Right kidney (tissue), 1 donor: Measurements from ENCODE around the gene TNFRSF11A.

Experiments used
- DNase-seq: peaks from one replicate; pipeline ENCODE4 v3.0.0-alpha.2; 2016

The TNFRSF11A gene

GRCh38 chr18:62325806-62326645 lies 916 bp downstream of the TNFRSF11A start:
- DNase-seq, result peak; percentile 71

GRCh38 chr18:62326646-62327348 lies 1.7 kb downstream of the TNFRSF11A start:
- DNase-seq, result no peak

- no peak for DNase-seq
These were observed 2.9 kb downstream of the TNFRSF11A start for GRCh38 chr18:62327977-62328376.

GRCh38 chr18:62328586-62329525 lies 3.7 kb downstream of the TNFRSF11A start:
- no peak for DNase-seq

- DNase-seq, result no peak
These were observed 4.8 kb downstream of the TNFRSF11A start for GRCh38 chr18:62329691-62330454.

GRCh38 chr18:62330650-62331049 lies 5.5 kb downstream of the TNFRSF11A start:
- DNase-seq, result no peak

GRCh38 chr18:62331581-62332356 lies 6.7 kb downstream of the TNFRSF11A start:
- no peak for DNase-seq

- no peak for DNase-seq
These were observed 7.3 kb downstream of the TNFRSF11A start for GRCh38 chr18:62332431-62332830.

GRCh38 chr18:62332964-62333695 lies 8.0 kb downstream of the TNFRSF11A start:
- no peak for DNase-seq

GRCh38 chr18:62334120-62334519 lies 9.0 kb downstream of the TNFRSF11A start:
- DNase-seq, result no peak

- no peak for DNase-seq
These were observed 10.4 kb downstream of the TNFRSF11A start for GRCh38 chr18:62335494-62335893.

GRCh38 chr18:62336618-62337017 lies 11.5 kb downstream of the TNFRSF11A start:
- DNase-seq, result no peak

- no peak for DNase-seq
These were observed 12.2 kb downstream of the TNFRSF11A start for GRCh38 chr18:62337336-62337735.

- no peak for DNase-seq
These were observed 13.5 kb downstream of the TNFRSF11A start for GRCh38 chr18:62338446-62339105.

GRCh38 chr18:62339106-62339988 lies 14.2 kb downstream of the TNFRSF11A start:
- no peak for DNase-seq

- DNase-seq, result no peak
These were observed 15.9 kb downstream of the TNFRSF11A start for GRCh38 chr18:62340996-62341395.

- no peak for DNase-seq
These were observed 16.4 kb downstream of the TNFRSF11A start for GRCh38 chr18:62341473-62341872.

- DNase-seq, result no peak
These were observed 17.8 kb downstream of the TNFRSF11A start for GRCh38 chr18:62342884-62343283.

GRCh38 chr18:62343316-62343715 lies 18.2 kb downstream of the TNFRSF11A start:
- no peak for DNase-seq
